Hair follicle dermal papilla cell (primary cell): ENCODE data around the gene HOXB4. TPM values are rescaled to one million over a fixed set of nuclear protein-coding genes. Genes with fewer than 3 reads are reported as not detected.

Experiments used
- total RNA-seq: library from RNA; depleted of rRNA; stranded (reverse); fragments of >200 nt; gene quantifications from 2 replicates; pipeline ENCODE4 v1.2.3, GENCODE V29; 2012

Gene HOXB4
- total RNA-seq: 1.3 and 2.1 TPM in 2 replicates

DNA sequence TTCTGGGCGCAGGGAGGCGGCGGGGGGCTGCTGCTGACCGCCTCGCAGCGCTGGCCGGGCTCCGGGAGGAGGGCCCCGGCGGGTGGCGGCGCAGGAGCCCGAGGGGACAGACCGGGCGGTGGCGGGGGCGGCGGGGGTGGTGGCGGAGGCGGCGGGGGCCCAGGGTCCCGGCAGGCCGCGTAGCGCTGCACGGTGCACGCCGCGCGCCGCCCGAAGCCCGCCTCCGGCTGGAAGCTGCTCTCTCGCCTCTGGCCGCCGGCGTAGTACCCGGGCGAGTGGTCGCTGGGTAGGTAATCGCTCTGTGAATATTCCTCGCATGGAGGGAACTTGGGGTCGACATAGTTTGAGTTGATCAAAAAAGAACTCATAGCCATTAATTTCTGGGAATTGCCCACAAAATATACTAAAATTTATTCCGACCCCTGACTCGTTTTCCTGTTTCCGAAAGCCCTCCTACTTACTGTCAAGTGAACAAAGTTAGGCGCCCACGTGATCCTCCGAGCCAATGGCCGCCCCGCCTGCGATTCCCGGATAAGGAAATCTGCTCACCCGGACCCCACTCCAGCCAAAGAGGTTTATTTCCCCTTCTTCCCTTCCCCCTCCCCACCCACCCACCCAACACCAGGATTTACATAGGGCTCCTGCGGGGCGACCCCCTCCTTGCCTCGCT, at the start of gene HOXB4:
TSS of gene HOXB4 (minus strand) at position 405 of the 670 bp plus-strand sequence. CDS start at position 374, 31 bp downstream.

DNA sequence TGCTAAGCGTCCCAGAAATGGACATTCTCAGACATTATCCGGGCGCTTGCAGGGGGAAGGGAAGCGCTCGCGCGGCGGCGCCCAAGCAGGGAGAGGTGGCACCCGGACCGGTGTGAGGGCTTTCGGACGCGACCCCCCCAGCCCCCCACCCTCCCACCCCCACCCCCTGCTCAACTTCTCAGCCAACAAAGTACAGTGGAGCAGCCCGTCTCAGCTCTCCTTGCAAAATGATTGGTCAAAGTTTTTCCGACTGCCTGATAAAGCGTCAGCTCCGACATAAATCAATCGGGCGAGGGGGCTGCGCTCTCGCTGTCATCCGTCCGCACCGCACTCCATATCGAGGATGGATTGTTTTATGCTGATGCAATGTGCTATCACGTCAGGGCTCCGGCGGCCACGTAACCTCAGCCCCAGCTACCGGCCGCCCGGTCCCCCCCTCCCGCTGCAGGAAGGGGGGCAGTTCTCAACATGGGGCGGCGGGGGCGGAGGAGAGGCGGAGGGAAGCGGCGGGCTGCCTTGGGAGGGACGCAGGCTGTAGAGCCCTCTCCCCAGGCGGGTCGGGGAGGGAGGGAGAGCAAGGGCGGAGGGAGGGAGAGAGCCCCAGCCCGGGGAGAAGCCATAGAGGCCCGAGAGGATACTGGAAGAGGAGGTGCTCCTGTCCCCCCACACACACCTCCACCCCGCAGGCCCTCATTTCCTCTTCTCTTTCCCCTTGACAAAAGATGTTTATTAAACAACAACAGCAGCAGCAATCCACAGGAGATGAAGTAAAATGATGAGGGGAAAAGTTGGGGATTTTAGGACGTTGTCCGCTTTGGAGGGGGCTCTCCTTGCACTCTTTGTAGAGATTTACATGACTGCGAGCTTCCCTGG, 48.3 kb upstream of the HOXB4 start, which contains the start of gene HOXB9:
TSS of gene HOXB9 (minus strand) at position 114 of the 873 bp plus-strand sequence. CDS start at position 25, 89 bp downstream.

DNA sequence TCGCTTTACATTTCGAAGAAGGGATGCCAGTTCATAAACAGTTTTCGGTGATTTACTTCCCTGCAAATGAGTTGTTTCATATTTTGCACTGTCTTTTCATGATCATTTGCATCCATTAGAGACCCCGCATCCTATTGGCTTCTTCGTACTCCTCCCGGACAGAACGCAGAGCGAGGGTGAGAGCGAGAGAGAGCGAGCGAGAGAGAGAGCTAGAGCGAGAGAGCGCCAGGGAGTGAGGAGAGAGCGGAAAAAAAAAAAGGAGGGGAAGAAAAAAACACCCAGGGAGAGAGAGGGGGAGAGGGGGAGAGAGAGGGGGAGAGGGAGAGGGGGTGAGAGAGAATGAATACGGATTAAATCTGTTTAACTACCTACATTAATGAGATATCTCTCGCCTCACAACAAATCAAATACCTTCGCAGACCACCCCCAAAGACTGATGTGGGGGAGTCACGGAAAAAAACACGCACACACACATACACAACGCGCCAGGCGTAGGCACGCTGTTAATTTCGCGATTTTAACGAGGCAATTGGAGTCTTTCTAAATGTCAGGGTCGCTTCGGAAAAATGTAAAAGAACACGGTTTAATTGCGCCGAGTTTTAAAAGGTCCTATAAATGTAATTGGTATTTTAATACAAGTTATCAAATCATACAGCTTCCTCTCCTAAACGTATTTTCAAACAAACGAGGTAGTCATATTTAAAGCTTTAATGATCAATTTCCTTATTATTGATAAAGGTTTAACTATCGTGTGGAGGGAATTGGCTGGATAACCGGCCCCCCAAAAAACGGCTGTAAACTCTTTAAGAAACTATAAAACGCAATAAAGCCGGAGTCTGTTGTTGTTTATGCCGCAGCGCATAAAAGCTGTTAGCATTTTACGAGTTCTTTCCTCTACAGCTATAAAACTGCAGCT, 37.2 kb upstream of the HOXB4 start, which contains the start of gene HOXB8:
TSS of gene HOXB8 (minus strand) at position 246 of the 916 bp plus-strand sequence. CDS start 588 bp downstream, outside the sequence.

DNA sequence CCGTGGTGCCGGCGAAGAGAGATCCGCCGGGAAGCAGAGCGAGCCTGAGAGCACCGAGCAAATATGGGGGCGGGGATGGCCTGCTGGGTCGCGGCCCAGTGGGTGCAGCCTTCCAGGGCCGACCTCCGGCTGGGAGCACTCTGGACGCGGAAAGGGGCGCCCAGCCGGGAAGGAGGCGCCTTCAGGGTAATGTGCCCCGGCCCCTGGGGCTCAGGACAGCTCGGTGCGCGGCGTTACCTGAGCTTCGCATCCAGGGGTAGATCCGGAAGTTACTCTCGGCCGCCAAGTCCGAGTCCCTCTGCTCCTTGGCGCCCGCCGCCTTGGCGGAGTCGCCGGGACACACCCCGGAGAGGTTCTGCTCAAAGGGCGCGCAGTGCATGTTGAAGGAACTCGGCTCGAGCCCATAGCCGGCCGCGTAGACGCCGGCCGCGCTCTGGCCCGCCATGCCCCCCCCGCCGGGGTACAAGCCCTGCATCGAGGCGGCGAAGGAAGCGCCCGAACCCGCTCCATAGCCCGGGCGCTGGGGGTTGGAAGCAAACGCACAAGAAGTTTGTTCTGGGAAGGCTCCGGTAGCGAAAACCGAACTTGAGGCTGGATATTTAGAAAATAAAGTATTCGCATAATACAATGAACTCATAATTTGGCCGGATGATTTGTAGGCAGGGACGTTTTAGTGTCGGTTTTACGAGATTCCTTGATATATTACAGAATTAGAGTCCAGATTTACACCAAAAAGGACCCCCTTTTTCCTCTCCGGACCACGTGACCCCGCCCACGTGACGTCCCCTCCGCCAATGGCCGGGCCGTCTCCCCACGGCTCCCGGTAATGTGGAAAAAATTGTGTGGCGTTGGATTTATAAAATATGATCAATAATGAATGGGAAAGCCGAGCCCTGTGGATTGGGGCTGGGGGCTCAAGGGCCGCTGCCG, 32.4 kb upstream of the HOXB4 start, which contains the start of gene HOXB7:
TSS of gene HOXB7 (minus strand) at position 736 of the 930 bp plus-strand sequence. CDS start at position 637, 99 bp downstream.

DNA sequence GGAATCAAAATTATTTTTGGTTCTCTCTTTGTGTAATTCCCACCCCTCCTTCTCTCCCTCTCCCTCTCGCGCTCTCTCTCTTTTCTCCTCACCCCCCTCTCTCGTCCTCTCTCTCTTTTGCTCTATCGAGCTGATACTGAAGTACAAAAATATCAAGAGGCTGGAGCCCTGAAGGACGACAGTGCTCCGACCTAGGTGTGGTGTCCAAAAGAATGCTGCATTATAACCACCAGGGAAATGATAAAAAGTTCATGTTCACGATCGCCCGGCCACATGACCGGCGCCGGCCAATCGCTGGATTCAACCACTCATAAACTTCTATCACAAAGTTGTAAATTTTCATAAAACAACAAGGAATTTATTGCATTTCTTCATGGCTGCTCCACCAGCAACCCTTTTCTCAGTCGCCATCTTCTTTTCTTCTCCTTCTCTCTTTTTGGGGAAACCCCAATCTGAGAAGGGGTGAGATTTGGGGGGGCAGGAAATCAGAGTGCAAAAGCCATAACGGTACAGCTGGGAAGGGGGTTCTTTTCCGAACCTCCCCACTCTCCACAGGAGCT, 26.7 kb upstream of the HOXB4 start, which contains the start of gene HOXB6:
TSS of gene HOXB6 (minus strand) at position 217 of the 560 bp plus-strand sequence. CDS start 6,836 bp downstream, outside the sequence.

DNA sequence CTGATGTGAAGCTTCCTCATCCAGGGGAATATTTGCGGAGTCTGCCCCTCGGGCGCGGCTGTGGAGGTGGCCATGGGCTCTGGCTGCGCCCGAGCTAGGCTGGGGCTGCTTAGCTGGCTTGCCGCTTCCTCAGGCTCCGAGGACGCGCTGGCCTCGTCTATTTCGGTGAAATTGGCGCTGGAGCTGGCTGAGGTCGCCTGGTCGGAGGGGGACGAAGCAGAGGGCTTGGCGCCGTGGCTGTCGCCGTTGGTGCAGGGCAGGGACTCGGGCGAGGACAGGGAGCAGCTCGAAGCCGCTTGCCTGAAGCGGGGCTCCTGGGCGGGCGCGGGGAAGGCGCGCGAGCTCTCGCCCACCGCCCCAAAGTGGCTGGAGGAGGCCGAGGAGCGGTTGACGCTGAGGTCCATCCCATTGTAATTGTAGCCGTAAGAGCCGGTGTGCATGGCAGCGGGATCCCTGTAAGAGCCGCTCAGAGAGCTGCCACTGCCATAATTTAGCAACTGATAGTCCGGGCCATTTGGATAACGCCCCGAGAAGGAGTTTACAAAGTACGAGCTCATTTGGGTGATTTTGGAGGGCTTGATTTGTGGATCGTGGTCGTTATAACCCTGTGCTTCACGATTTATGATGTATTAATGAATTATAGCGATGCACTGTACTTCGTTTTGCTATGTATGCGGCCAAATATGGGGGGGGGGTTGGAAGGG, 15.1 kb upstream of the HOXB4 start, which contains the start of gene HOXB5:
TSS of gene HOXB5 (minus strand) at position 654 of the 704 bp plus-strand sequence. CDS start at position 557, 97 bp downstream.

DNA sequence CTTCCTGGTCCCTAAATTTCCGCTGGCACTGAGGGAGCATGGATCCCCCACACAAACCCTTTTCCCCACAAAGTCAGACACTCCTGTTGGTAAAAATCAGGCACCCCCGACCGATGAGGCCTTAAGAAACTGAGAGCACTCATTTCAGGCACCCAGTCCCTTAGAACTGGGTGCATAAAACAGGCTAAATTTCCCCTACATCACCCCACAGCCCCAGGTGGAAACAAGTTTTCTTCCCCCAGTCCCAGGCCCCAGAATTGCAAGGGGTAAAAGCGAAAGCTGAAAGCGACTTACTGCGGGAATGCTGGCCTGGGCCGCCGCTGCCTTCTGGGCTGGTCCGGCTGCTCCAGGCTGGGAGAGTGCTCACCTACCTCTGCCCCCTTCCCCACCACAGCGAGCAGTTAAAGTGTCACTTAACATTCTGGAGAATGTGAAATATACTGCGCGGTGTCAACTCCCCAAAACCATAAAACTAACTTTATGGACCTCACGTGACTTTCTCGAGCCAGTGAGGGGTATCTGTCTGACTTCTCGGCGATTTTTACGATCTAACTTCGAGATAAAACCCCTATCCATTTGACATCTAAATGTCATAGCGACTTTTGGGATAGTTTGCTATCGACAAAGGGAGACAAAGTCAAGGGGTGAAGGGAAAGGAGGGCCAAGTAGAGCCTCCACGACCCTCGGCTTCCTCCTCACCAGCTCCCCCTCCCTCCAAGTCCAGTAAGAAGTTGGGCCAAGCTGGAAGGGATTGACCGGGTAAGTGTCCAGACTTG, 11.9 kb upstream of the HOXB4 start, which contains the start of gene HOXB3:
TSS of gene HOXB3 (minus strand) at position 411 of the 776 bp plus-strand sequence. CDS start 37,767 bp downstream, outside the sequence.

DNA sequence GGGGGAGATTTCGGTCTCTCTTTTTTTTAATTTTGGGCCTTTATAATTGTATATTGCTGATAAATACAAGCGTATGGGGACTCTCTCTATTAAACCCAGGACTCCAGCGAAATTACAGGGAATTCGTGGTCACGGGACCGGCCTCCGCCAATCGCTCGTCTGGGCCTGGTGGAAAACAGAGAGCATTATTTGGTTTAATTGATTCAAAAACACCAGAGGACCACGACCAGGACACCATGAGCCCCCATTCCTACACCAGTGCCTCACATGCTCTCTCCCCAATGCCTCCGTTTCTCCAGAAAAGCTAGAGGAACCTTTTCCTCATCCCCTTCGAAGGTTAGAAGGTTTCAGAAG, 33.2 kb downstream of the HOXB4 start, which contains the start of gene HOXB2:
TSS of gene HOXB2 (minus strand) at position 88 of the 354 bp plus-strand sequence. CDS start 198 bp downstream, outside the sequence.

DNA sequence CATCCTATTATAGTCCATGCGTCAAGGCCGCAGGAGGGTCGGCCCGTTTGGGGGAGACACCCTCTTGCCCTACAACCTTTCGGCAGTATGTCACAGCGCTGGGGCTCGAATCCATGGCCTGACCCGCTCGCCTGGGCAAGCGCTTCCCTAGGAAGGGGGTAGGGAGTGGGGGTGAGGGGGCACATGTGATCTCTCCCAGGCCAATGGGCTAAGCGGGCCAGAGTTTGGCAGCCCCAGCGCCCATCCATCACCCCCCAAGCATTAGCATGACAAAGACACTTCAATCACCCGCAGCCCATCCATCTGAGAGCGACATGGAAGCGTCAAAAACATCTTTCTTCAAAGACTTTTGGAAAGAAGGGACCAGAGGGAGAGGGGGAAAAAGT, 47.3 kb downstream of the HOXB4 start, which contains the start of gene HOXB1:
TSS of gene HOXB1 (minus strand) at position 125 of the 386 bp plus-strand sequence. CDS start at position 18, 107 bp downstream.

Other genes starting within 250 kb of the HOXB4 start
- not detected in 2 replicates for gene SKAP1, start 148.1 kb downstream of the HOXB4 start, total RNA-seq
- not detected in 2 replicates for gene HOXB1, start 47.3 kb downstream of the HOXB4 start, total RNA-seq
- gene HOXB2, start 33.2 kb downstream of the HOXB4 start, total RNA-seq: 9.6 and 11.2 TPM in 2 replicates
- 11.0 and 13.0 TPM in 2 replicates for gene HOXB3, start 11.9 kb upstream of the HOXB4 start, total RNA-seq
- gene HOXB5, start 15.4 kb upstream of the HOXB4 start, total RNA-seq: 0.73 TPM in 1 of 2 replicates, not detected in the other
- 2.3 and 3.9 TPM in 2 replicates for gene HOXB6, start 26.6 kb upstream of the HOXB4 start, total RNA-seq
- 1.6 and 3.5 TPM in 2 replicates for gene HOXB7, start 32.7 kb upstream of the HOXB4 start, total RNA-seq
- gene HOXB8, start 36.9 kb upstream of the HOXB4 start, total RNA-seq: not detected in 2 replicates
- not detected in 2 replicates for gene HOXB9, start 48.0 kb upstream of the HOXB4 start, total RNA-seq
- gene PRAC1, start 144.2 kb upstream of the HOXB4 start, total RNA-seq: not detected in 2 replicates
- gene PRAC2, start 144.8 kb upstream of the HOXB4 start, total RNA-seq: not detected in 2 replicates
- not detected in 2 replicates for gene HOXB13, start 150.4 kb upstream of the HOXB4 start, total RNA-seq
- gene TTLL6, start 238.9 kb upstream of the HOXB4 start, total RNA-seq: not detected in 2 replicates